Calu3 (cell line): ENCODE data around the gene LRRC43. TPM values are rescaled to one million over a fixed set of nuclear protein-coding genes. Genes with fewer than 3 reads are reported as not detected.

Source experiments
- BruUV-seq: library from RNA; stranded (reverse); fragments of 400-500 nt; replicated peaks from 2 replicates; lab custom pipeline; 2021; lab: Mats Ljungman, UMichigan
- CTCF ChIA-PET: fragments of 300-600 bp; sonication (Branson Sonifier 250); formaldehyde crosslinking; loops from one replicate; lab custom pipeline; 2022; ENCODE audit warnings: antibody characterized with exemption; lab: Charles Lee
- DNase-seq: peaks from one replicate; pipeline ENCODE4 v3.0.0; 2022
- H3K27ac Mint-ChIP-seq: one replicate; pipeline ENCODE4 v1.8.0; 2022; ENCODE audit warnings: mixed read lengths; ENCODE audit not compliant: unreplicated experiment
- H3K27me3 Mint-ChIP-seq: one replicate; pipeline ENCODE4 v1.8.0; 2022; ENCODE audit warnings: mixed read lengths; ENCODE audit not compliant: unreplicated experiment
- H3K36me3 Mint-ChIP-seq: one replicate; pipeline ENCODE4 v1.8.0; 2022; ENCODE audit warnings: mild to moderate bottlenecking, moderate library complexity, mixed read lengths; ENCODE audit not compliant: insufficient read depth, unreplicated experiment
- H3K4me1 Mint-ChIP-seq: one replicate; pipeline ENCODE4 v1.8.0; 2022; ENCODE audit warnings: mild to moderate bottlenecking, low read depth, mixed read lengths; ENCODE audit not compliant: unreplicated experiment
- H3K4me3 Mint-ChIP-seq: one replicate; pipeline ENCODE4 v1.8.0; 2022; ENCODE audit warnings: mild to moderate bottlenecking, low read depth, moderate library complexity, mixed read lengths; ENCODE audit not compliant: unreplicated experiment
- H3K9me3 Mint-ChIP-seq: one replicate; pipeline ENCODE4 v1.8.0; 2022; ENCODE audit warnings: low read depth, mixed read lengths; ENCODE audit not compliant: unreplicated experiment
- intact Hi-C: fragments of 100-400 bp; cut with micrococcal nuclease; formaldehyde crosslinking; loops from one replicate; pipeline ENCODE4 v1.10.0; 2022; ENCODE audit not compliant: unreplicated experiment
- total RNA-seq: library from RNA; stranded (reverse); gene quantifications from 2 replicates; pipeline ENCODE4 v1.2.3, GENCODE V29; 2022
- TF ChIP-seq, protein P1 (sequence below): fragments of 200-600 bp; IDR thresholded peaks from one replicate; pipeline ENCODE4 v1.8.0; 2022; ENCODE audit warnings: antibody characterized with exemption; ENCODE audit not compliant: unreplicated experiment

The LRRC43 gene
- total RNA-seq, 1 experiment from 2014 or later: not detected

- CTCF ChIA-PET: interaction anchor here (0.6 kb wide), 1 partner anchor 207 kb away, joined by 3 read pairs; no protein-coding TSS in a partner anchor
- peaks cover 64% of the 10 kb centered on the region for H3K36me3 Mint-ChIP-seq
- no peaks in the 10 kb centered on the region for H3K9me3 Mint-ChIP-seq
- no peak overlapping the region for H3K4me3 Mint-ChIP-seq
- intact Hi-C loops: no loop called here
- no TSS peak for BruUV-seq
- H3K27me3 Mint-ChIP-seq: peaks cover 37% of the 10 kb centered on the region
- DNase-seq: no peak
- TF ChIP-seq, protein P1, sequence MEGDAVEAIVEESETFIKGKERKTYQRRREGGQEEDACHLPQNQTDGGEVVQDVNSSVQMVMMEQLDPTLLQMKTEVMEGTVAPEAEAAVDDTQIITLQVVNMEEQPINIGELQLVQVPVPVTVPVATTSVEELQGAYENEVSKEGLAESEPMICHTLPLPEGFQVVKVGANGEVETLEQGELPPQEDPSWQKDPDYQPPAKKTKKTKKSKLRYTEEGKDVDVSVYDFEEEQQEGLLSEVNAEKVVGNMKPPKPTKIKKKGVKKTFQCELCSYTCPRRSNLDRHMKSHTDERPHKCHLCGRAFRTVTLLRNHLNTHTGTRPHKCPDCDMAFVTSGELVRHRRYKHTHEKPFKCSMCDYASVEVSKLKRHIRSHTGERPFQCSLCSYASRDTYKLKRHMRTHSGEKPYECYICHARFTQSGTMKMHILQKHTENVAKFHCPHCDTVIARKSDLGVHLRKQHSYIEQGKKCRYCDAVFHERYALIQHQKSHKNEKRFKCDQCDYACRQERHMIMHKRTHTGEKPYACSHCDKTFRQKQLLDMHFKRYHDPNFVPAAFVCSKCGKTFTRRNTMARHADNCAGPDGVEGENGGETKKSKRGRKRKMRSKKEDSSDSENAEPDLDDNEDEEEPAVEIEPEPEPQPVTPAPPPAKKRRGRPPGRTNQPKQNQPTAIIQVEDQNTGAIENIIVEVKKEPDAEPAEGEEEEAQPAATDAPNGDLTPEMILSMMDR: no peak
- H3K27ac Mint-ChIP-seq: peak overlapping the region; percentile 19
- H3K4me1 Mint-ChIP-seq: no peaks in the 10 kb centered on the region
These were observed 23.4 kb downstream of the LRRC43 start for GRCh38 chr12:122206111-122206881.

GRCh38 chr12:122206976-122207375, 24.1 kb downstream of the LRRC43 start:
- H3K36me3 Mint-ChIP-seq: peaks cover 70% of the 10 kb centered on the region
- BruUV-seq: no TSS peak

DNA sequence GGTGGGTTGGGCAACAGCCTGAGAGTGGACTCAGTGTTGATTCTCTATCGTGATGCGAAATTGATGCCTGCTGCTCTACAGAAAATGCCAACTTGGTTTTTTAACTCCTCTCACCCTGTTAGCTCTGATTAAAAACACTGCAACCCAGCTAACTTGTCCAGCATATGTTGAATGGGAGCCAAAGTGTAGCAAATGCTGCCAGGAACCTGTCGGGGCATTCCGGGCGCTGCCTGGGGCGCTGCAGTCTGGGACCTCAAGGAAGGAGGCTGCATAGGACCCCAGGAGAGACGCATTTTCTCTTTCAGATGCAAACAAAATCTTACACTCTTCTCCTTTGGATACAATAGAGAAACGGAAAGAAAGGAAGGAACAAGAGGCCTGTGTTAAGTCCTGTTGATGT, 24.5 kb downstream of the LRRC43 start:
- no TSS peak for BruUV-seq
- CTCF ChIA-PET: no interaction called here
- H3K27ac Mint-ChIP-seq: no peak overlapping the region

More at GRCh38 chr12:122206976-122207375, 24.1 kb downstream of the LRRC43 start:
- DNase-seq: no peak
- Mint-ChIP-seq H3K27me3 (peaks cover 30% of the 10 kb centered on the region), H3K4me3 (no peak overlapping the region), H3K27ac (no peak overlapping the region), H3K9me3 (no peaks in the 10 kb centered on the region), H3K4me1 (no peaks in the 10 kb centered on the region)
- intact Hi-C loops: no loop called here
- CTCF ChIA-PET: no interaction called here
- TF ChIP-seq, protein P1: no peak

DNA sequence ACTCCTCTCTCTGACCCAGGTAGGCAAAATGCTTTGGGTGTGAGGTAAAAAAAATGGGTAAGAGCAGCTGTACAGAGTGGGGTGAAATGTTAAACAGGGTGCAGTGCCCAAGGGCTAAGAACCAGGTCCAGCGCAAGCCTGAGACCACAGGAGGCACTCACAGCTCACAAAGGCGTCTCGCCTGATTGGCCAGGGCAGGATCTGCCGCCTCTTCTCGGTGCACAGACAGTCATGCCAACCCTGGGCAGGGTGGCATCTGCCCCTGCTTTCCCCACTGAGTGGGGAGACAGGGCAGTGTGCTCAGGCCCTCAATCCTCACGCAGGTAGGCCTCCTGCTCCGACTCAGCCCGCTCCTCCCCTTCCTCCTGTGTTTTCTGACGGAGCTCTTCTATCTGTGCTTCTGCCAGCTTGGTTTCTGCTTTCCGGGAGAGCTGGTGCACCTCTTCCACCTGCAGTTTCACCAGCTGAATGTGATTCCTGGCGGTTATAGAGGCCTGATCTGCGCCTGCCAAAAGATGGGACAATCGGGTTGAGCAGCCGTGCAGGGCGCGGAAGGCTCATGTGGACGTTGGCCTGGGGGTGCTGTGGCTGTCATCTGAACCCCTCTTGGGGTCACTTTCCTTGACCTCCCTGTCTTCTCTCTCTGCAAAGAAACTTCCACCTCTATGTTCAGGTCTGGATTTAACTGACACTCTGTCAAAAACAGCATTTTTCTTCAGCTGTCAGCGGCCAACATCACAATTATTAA, 25.3 kb downstream of the LRRC43 start:
- Mint-ChIP-seq H3K27ac (no peak overlapping the region), H3K27me3 (peaks cover 30% of the 10 kb centered on the region), H3K4me1 (no peaks in the 10 kb centered on the region), H3K36me3 (peaks cover 78% of the 10 kb centered on the region), H3K4me3 (no peak overlapping the region), H3K9me3 (no peaks in the 10 kb centered on the region)
- no peak for DNase-seq
- BruUV-seq: TSS peak; percentile 32
- intact Hi-C loops: no loop called here
- TF ChIP-seq, protein P1: no peak
- CTCF ChIA-PET: no interaction called here

More for the DNA sequence above, 24.5 kb downstream of the LRRC43 start:
- Mint-ChIP-seq H3K36me3 (peaks cover 74% of the 10 kb centered on the region), H3K4me1 (no peaks in the 10 kb centered on the region), H3K4me3 (no peak overlapping the region), H3K27me3 (peaks cover 30% of the 10 kb centered on the region), H3K9me3 (no peaks in the 10 kb centered on the region)
- no peak for DNase-seq
- intact Hi-C loops: no loop called here
- TF ChIP-seq, protein P1: no peak
